K562 (cell line): ENCODE data around the gene FGF5.

Source experiments
- GTF2F1 ChIP-seq: IDR thresholded peaks from 2 replicates; pipeline ENCODE4 v1.6.1; 2011; ENCODE audit warnings: low read depth, low read length, improper control_type of control experiment
- TF ChIP-seq, protein P1 (sequence below), 2 experiments: fragments of 450-650 bp; formaldehyde crosslinking in 1 of 2; IDR thresholded peaks; 2 replicates each; pipeline versions ENCODE4 v1.4.0 to v1.6.1; 2014 to 2020; ENCODE audit warnings: mild to moderate bottlenecking in 2 of 2, borderline replicate concordance in 1 of 2, low read depth in 1 of 2

DNA sequence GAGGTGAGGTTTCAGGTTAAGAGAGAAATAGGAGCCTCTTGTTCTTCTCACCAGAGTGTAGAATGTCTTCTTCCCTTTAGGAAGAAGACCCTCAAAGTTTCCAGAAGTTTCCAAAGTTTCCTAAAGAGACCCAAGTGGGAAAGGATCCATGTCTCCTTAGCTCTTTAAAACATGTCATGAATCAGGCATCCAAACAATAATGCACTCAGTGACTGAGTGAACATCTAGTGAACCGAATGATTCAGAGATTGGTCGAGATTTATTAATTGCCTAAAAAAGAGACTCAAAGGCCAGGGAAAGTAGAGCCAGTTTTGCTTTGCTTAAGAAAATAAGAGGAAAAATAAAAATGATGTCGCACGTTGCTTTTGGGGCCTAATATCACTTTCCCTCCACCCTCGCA, 29.4 kb downstream of the FGF5 start:
- TF ChIP-seq GTF2F1: no peak
- TF ChIP-seq, protein P1, sequence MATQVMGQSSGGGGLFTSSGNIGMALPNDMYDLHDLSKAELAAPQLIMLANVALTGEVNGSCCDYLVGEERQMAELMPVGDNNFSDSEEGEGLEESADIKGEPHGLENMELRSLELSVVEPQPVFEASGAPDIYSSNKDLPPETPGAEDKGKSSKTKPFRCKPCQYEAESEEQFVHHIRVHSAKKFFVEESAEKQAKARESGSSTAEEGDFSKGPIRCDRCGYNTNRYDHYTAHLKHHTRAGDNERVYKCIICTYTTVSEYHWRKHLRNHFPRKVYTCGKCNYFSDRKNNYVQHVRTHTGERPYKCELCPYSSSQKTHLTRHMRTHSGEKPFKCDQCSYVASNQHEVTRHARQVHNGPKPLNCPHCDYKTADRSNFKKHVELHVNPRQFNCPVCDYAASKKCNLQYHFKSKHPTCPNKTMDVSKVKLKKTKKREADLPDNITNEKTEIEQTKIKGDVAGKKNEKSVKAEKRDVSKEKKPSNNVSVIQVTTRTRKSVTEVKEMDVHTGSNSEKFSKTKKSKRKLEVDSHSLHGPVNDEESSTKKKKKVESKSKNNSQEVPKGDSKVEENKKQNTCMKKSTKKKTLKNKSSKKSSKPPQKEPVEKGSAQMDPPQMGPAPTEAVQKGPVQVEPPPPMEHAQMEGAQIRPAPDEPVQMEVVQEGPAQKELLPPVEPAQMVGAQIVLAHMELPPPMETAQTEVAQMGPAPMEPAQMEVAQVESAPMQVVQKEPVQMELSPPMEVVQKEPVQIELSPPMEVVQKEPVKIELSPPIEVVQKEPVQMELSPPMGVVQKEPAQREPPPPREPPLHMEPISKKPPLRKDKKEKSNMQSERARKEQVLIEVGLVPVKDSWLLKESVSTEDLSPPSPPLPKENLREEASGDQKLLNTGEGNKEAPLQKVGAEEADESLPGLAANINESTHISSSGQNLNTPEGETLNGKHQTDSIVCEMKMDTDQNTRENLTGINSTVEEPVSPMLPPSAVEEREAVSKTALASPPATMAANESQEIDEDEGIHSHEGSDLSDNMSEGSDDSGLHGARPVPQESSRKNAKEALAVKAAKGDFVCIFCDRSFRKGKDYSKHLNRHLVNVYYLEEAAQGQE (IDR thresholded peaks at IDR 0.05; ENCODE audit: borderline replicate concordance): no peak
- TF ChIP-seq, protein P1 (CRISPR knock-in tag; IDR thresholded peaks at IDR 0.05; ENCODE audit: low read depth): no peak
